HCT116 (cell line): ENCODE results near the gene WDR27. TPM values are rescaled to one million over a fixed set of nuclear protein-coding genes. Genes with fewer than 3 reads are reported as not detected.

Experiments
- ATAC-seq: fragments of 200-7000 bp; cut with Tn5 transposase; 2 replicates; pipeline ENCODE4 v1.9.1; 2020; ENCODE audit warnings: mild to moderate bottlenecking, moderate library complexity
- BruUV-seq: library from RNA; stranded (reverse); fragments of 400-500 nt; replicated peaks from 2 replicates; lab custom pipeline; 2021; lab: Mats Ljungman, UMichigan
- CTCF ChIA-PET: fragments of 300-600 bp; sonication (Branson Sonifier 250); formaldehyde crosslinking; loops from one replicate; lab custom pipeline; 2021; ENCODE audit warnings: antibody characterized with exemption; lab: Charles Lee
- POLR2A ChIA-PET: fragments of 300-600, 350-600 bp; sonication (Branson Sonifier 250); formaldehyde crosslinking; loops from one replicate; lab custom pipeline; 2021; ENCODE audit warnings: antibody characterized with exemption; lab: Charles Lee
- RAD21 ChIA-PET, 2 experiments: fragments of 300-600 bp; sonication (Branson Sonifier 250); formaldehyde crosslinking; loops; one replicate each; lab custom pipeline; 2023; ENCODE audit warnings: low total read pairs in 2 of 2; ENCODE audit not compliant: uncharacterized antibody in 2 of 2, unreplicated experiment in 2 of 2, low non-redundant PET in 1 of 2; lab: Charles Lee
- DNase-seq: peaks from one replicate; pipeline ENCODE4 v3.0.0-alpha.2; 2010; ENCODE audit warnings: low read depth, low spot score
- H2AFZ ChIP-seq: fragments of 200-600 bp; shearing (Covaris generic), sonication (generic); 2 replicates; pipeline ENCODE4 v1.6.1; 2017; ENCODE audit warnings: low read depth, mixed run types, mixed read lengths, antibody characterized with exemption, low read length; ENCODE audit not compliant: poor library complexity, severe bottlenecking
- H3K27ac ChIP-seq: 2 replicates; pipeline ENCODE4 v1.5.1; 2012; ENCODE audit warnings: low read depth, low read length
- H3K27me3 ChIP-seq: fragments of 200-600 bp; sonication (generic); 2 replicates; pipeline ENCODE4 v1.6.1; 2016; ENCODE audit warnings: mixed run types, low read length, mixed read lengths; ENCODE audit not compliant: insufficient read depth
- H3K36me3 ChIP-seq, 2 experiments: fragments of 200-500 bp in 1 of 2; fragments of 200-600 bp in 1 of 2; sonication (Bioruptor generic) in 1 of 2; sonication (generic) in 1 of 2; 2 replicates each; pipeline versions ENCODE4 v1.5.1 to v1.6.1; 2014 to 2016; ENCODE audit warnings: low read length in 2 of 2, inconsistent platforms in 1 of 2, mixed read lengths in 1 of 2, mixed run types in 1 of 2; ENCODE audit not compliant: insufficient read depth in 2 of 2, control insufficient read depth in 1 of 2
- H3K4me1 ChIP-seq, 2 experiments: fragments of 200-600 bp in 1 of 2; sonication (generic) in 1 of 2; 2 replicates each; pipeline versions ENCODE4 v1.5.1 to v1.6.1; 2012 to 2017; ENCODE audit warnings: low read length in 2 of 2, inconsistent platforms in 1 of 2, mild to moderate bottlenecking in 1 of 2, mixed read lengths in 1 of 2, mixed run types in 1 of 2, moderate library complexity in 1 of 2; ENCODE audit not compliant: insufficient read depth in 2 of 2, control insufficient read depth in 1 of 2
- H3K4me2 ChIP-seq: fragments of 200-600 bp; sonication (generic); 2 replicates; pipeline ENCODE4 v1.6.1; 2017; ENCODE audit warnings: mixed run types, low read length, mixed read lengths
- H3K4me3 ChIP-seq, 2 experiments: fragments of 200-600 bp in 1 of 2; sonication (generic) in 1 of 2; replicated peaks in 1 of 2; 2 replicates each; pipeline ENCODE4 v1.5.1; 2011 to 2016; ENCODE audit warnings: low read length in 2 of 2, control low read depth in 1 of 2, low read depth in 1 of 2, mild to moderate bottlenecking in 1 of 2, mixed read lengths in 1 of 2, mixed run types in 1 of 2
- H3K79me2 ChIP-seq: fragments of 200-600 bp; sonication (generic); 2 replicates; pipeline ENCODE4 v1.6.1; 2017; ENCODE audit warnings: mild to moderate bottlenecking, mixed run types, low read length, moderate library complexity, mixed read lengths; ENCODE audit not compliant: insufficient read depth
- H3K9ac ChIP-seq: fragments of 200-600 bp; sonication (generic); 2 replicates; pipeline ENCODE4 v1.6.1; 2016; ENCODE audit warnings: low read length, mixed read lengths
- H3K9me2 ChIP-seq: fragments of 200-600 bp; sonication (generic), shearing (Covaris generic); 2 replicates; pipeline ENCODE4 v1.6.1; 2017; ENCODE audit warnings: mixed run types, mild to moderate bottlenecking, moderate library complexity; ENCODE audit not compliant: insufficient read depth
- H3K9me3 ChIP-seq, 2 experiments: fragments of 200-500 bp in 1 of 2; fragments of 200-600 bp in 1 of 2; sonication (Bioruptor generic) in 1 of 2; sonication (generic) in 1 of 2; 2 replicates each; pipeline ENCODE4 v1.6.1; 2014 to 2017; ENCODE audit warnings: low read length in 2 of 2, mixed read lengths in 2 of 2, inconsistent platforms in 1 of 2, low read depth in 1 of 2, mild to moderate bottlenecking in 1 of 2, mixed run types in 1 of 2, moderate library complexity in 1 of 2; ENCODE audit not compliant: control insufficient read depth in 1 of 2, insufficient read depth in 1 of 2
- H4K20me1 ChIP-seq: fragments of 200-600 bp; sonication (generic), shearing (Covaris generic); 2 replicates; pipeline ENCODE4 v1.6.1; 2017; ENCODE audit warnings: mixed run types, mild to moderate bottlenecking, moderate library complexity; ENCODE audit not compliant: insufficient read depth
- CBX3 ChIP-seq: IDR thresholded peaks from 2 replicates; pipeline ENCODE4 v1.6.1; 2012; ENCODE audit warnings: low read depth
- ELF1 ChIP-seq: IDR thresholded peaks from 2 replicates; pipeline ENCODE4 v1.6.1; 2012; ENCODE audit warnings: low read depth, borderline replicate concordance
- EZH2phosphoT487 ChIP-seq: fragments of 200-600 bp; IDR thresholded peaks from 2 replicates; pipeline ENCODE4 v1.6.1; 2018; ENCODE audit warnings: antibody characterized with exemption, borderline replicate concordance
- FOSL1 ChIP-seq: IDR thresholded peaks from 2 replicates; pipeline ENCODE4 v1.6.1; 2012; ENCODE audit warnings: low read depth
- MAX ChIP-seq: IDR thresholded peaks from 2 replicates; pipeline ENCODE4 v1.6.1; 2012
- POLR2AphosphoS5 ChIP-seq: IDR thresholded peaks from 2 replicates; pipeline ENCODE4 v1.6.1; 2011; ENCODE audit warnings: mild to moderate bottlenecking, low read depth, low read length, moderate library complexity
- RAD21 ChIP-seq: IDR thresholded peaks from 2 replicates; pipeline ENCODE4 v1.6.1; 2012; ENCODE audit warnings: low read depth, mild to moderate bottlenecking
- SIN3A ChIP-seq: IDR thresholded peaks from 2 replicates; pipeline ENCODE4 v1.6.1; 2012; ENCODE audit warnings: low read depth
- SRF ChIP-seq: IDR thresholded peaks from 2 replicates; pipeline ENCODE4 v1.6.1; 2012; ENCODE audit warnings: low read depth
- YY1 ChIP-seq: IDR thresholded peaks from 2 replicates; pipeline ENCODE4 v1.6.1; 2011; ENCODE audit warnings: low read length, low read depth, moderate library complexity, mild to moderate bottlenecking; ENCODE audit not compliant: insufficient replicate concordance; ENCODE audit errors: extremely low read depth
- ZNF274 ChIP-seq: fragments of 200-500 bp; sonication (Bioruptor generic); IDR thresholded peaks from 2 replicates; pipeline ENCODE4 v1.6.1; 2014; ENCODE audit warnings: mild to moderate bottlenecking, low read depth, low read length, inconsistent platforms
- intact Hi-C: fragments of 100-400 bp; cut with micrococcal nuclease; formaldehyde crosslinking; loops from 2 replicates; pipeline ENCODE4 v1.10.0; 2022
- total RNA-seq: library from RNA; stranded (reverse); gene quantifications from one replicate; pipeline ENCODE4 v1.2.1, GENCODE V29; 2021; ENCODE audit not compliant: unreplicated experiment
- TF ChIP-seq, protein P1 (sequence below): IDR thresholded peaks from 2 replicates; pipeline ENCODE4 v1.6.1; 2012; ENCODE audit warnings: low read depth

The WDR27 gene
- total RNA-seq, 1 experiment from 2014 or later: 60.6 TPM

- TF ChIP-seq FOSL1: 0 out of 2 replicates have a peak, but pooled peaks have one; percentile 17
- TF ChIP-seq ELF1: no peak
- no peak for TF ChIP-seq RAD21
- TF ChIP-seq SIN3A: no peak
- TF ChIP-seq, all 23 proteins: peak for 7
Observed at GRCh38 chr6:169452117-169452868, 249.5 kb downstream of the WDR27 start (continued).

DNA sequence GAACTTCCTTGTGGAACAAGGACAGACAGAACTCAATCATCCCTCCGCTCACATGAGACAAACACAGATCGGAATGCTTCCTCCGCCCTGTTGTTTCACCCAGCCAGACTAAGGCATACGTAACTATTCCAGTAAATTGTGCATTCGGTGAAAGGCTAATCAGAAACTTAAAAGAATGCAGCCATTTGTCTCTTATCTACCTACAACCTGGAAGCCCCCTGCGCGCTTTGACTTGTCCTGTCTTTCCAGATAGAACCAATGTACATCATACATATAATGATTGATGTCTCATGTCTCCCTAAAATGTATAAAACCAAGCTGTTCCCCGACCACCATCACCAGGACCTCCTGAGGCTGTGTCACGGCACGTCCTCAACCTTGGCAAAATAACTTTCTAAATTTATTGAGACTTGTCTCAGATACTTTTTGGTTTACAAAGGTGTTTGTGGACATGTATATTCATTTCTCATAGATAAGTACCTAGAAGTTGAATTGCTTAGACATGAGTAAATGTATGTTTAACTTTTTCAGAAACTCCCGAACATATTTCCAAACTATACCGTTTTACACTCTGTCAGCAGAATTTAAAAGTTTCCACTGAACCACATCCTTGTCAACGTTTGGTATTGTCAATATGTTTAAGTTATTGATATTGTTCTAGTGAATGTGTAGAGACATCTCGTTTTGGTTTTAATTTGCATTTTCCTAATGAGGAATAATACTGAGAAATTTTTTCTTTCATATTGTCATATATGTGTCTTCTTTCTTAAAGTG lies 250.6 kb downstream of the WDR27 start:
- ATAC-seq (no peak), DNase-seq (no peak)
- Histone ChIP-seq H3K27ac (no peak overlapping the region), H3K9ac (peak overlapping the region; percentile 57; the same call in 1 of the 2 replicates), H3K27me3 (no peaks in the 10 kb centered on the region), H3K9me3 (no peaks in the 10 kb centered on the region), H3K4me3 (peak overlapping the region; percentile 44 to 57; a peak in 3 of 4 replicates), H3K4me2 (peak overlapping the region; percentile 76), H4K20me1 (no peaks in the 10 kb centered on the region), H3K36me3 (no peaks in the 10 kb centered on the region), H3K9me2 (no peaks in the 10 kb centered on the region), H2AFZ (no peak overlapping the region), H3K4me1 (peaks cover 4 to 20% of the 10 kb centered on the region in 2 experiments; a peak in 3 of 4 replicates), H3K79me2 (no peaks in the 10 kb centered on the region)
- ChIA-PET CTCF (no interaction called here), RAD21 (no interaction called here), POLR2A (no interaction called here)
- intact Hi-C loops: no loop called here
- no TSS peak for BruUV-seq
- TF ChIP-seq YY1 (no peak), POLR2AphosphoS5 (no peak), CBX3 (no peak), RAD21 (no peak), ZNF274 (no peak), SRF (no peak), MAX (no peak), FOSL1 (no peak), EZH2phosphoT487 (no peak), ELF1 (no peak)
- TF ChIP-seq, protein P1, sequence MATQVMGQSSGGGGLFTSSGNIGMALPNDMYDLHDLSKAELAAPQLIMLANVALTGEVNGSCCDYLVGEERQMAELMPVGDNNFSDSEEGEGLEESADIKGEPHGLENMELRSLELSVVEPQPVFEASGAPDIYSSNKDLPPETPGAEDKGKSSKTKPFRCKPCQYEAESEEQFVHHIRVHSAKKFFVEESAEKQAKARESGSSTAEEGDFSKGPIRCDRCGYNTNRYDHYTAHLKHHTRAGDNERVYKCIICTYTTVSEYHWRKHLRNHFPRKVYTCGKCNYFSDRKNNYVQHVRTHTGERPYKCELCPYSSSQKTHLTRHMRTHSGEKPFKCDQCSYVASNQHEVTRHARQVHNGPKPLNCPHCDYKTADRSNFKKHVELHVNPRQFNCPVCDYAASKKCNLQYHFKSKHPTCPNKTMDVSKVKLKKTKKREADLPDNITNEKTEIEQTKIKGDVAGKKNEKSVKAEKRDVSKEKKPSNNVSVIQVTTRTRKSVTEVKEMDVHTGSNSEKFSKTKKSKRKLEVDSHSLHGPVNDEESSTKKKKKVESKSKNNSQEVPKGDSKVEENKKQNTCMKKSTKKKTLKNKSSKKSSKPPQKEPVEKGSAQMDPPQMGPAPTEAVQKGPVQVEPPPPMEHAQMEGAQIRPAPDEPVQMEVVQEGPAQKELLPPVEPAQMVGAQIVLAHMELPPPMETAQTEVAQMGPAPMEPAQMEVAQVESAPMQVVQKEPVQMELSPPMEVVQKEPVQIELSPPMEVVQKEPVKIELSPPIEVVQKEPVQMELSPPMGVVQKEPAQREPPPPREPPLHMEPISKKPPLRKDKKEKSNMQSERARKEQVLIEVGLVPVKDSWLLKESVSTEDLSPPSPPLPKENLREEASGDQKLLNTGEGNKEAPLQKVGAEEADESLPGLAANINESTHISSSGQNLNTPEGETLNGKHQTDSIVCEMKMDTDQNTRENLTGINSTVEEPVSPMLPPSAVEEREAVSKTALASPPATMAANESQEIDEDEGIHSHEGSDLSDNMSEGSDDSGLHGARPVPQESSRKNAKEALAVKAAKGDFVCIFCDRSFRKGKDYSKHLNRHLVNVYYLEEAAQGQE: no peak
